ENCODE data around the gene BTRC.

DNA sequence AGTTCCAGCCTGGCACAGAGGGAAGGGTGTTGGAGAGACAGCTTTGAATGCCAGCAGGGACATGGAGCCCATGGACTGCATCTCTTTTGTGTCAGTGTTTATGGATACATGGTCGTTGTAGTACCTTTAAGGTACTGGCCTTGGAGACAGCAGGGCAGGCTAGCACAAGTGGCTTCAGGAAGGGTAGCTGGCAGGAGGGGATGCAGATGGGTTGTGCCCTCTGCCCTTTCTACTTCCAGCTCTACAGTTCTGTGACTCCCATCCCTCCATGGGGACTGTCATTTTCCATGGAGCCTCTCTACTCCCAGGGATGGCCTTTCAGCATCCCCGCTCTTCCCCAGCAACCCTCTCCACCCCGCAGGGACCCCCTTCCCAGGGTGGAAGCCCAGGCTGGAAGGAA, 209.0 kb downstream of the BTRC start:
- TF ChIP-seq CREM (IDR thresholded peaks at IDR 0.05; ENCODE audit: low read depth) = no peak
- no peak for TF ChIP-seq CHD4 (IDR thresholded peaks at IDR 0.05)

All from GM12878 (cell line).